Ecto neural progenitor cell (in vitro differentiated cells): Measurements from ENCODE around the gene NDUFS7.
"Not testable (repeated sequence)": the region's sequence is repeated elsewhere in the genome, so short reads cannot be mapped to it uniquely, and the experiment has no call there.

ENCODE experiments used
- DNase-seq: peaks from one replicate; pipeline ENCODE4 v3.0.0-alpha.2; 2018; ENCODE audit warnings: low spot score

Gene NDUFS7

DNA sequence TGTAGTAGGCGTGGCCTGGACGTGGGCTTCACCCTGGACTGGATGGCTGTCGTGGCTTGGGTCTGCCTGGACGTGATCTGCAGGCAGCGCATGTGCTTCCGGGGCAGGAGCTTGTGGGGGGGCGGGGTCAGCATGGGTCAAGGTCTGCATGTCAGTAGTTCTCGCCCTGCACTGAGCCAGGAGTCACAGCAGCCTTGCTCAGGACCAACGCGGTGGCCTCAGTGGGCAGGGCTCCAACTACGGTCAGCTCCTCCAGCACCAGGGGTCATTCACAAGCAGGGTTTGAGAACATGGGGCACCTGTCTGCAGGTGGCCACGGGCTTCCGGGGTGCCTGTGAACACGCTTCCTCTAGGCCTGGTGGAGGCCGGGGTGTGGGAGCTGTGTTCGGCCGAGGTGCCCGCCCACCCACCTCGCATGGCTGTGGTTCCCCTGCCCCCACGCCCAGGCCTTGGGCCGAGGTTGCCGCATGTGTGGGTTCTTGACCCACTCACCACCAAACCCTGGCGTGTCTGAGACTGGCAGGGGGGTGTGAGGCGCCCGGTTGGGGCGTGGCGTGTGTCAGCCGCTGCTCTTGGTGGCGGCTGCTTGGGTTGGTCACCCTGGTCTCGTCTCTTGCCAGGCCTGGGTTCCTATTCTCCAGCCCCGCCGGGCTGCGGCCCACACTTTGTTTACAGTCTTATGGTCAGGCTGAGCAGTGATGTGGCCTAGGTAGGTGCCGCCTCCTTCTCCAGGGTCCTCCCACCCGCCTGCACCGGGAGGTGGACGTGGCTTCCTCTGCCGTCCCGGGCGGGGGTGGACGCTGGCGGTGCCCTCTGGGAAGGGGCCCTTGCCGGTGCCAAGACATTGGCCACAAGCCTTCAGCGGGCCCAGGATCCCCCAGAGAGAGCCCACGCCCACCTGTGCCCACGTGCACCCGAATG lies 49.7 kb downstream of the NDUFS7 start:
- no peak for DNase-seq

DNA sequence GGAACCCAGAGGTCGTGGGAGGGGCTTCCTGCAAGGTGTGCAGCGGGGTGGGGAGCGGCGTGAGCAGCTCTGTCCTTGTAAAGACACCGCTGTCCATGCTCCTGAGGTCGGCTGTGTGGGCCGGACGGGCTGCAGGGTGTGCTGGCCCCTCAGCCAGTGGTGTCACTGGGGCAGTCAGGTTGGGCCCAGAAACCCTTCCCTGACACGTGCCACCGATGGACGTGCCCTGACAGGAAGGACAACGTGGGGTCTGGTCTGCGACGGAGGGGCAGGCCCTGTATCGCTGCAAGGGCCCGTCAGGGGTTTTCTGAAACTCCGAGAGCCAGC lies 50.3 kb downstream of the NDUFS7 start:
- no peak for DNase-seq

- DNase-seq, result no peak
These were observed 50.9 kb downstream of the NDUFS7 start for GRCh38 chr19:1434577-1435060.

DNA sequence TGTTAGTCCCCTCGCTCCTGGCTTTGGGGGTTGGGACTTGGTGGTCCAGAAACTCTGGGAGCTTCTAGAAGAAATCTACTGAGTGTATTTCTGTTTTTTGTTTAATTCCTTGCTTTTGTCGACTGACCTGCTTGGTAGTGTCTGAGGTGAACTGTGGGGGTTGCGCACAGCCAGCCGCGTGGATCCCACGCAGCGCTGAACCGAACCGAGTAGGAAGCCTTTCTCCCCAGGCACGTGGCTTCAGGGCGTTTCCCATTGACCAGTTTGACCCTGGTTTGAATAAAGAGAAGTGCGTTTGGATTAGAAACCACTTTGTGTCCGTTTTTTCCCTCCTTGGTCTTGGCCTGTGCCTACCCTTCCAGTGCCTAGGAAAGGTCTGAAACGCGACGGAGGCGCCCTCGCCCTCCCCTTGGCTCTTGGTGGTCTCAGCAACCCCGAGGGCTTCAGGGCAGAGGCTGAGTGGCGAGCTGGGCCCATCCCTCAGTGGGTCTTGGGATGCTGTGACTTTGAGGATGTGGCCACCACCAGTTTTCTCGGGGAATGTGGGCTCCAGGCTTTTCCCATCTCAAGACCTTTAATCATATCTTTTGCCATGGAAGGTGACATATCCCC lies 51.8 kb downstream of the NDUFS7 start:
- no peak for DNase-seq

GRCh38 chr19:1437609-1438008 lies 53.9 kb downstream of the NDUFS7 start:
- DNase-seq, result no peak

GRCh38 chr19:1438035-1438932 lies 54.6 kb downstream of the NDUFS7 start, which contains the start of gene RPS15:
Gene RPS15 (plus strand): TSS chr19:1438396. CDS start chr19:1438426, 30 bp downstream.
- peak; percentile 98 for DNase-seq

DNA sequence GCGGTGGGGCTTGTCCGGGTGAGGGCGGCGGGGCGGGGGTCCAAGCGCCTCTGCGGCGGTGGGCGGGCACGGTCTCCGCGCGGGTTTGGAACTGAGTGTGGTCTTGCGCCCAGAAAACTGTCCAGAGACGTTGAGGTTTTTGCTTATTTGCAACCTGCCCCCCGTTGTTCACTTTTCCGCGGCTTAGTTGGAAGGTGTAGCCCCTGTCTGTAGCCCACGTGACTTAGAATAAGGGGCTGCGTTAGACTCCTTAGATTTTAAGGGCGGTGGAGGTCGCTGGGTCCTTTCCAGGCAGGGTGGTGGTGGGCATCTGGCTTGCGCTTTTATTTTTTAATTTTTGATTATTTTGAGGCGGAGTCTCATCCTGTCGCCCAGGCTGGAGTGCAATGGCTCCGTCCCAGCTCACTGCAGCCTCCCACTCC lies 55.2 kb downstream of the NDUFS7 start:
- DNase-seq, result no peak

GRCh38 chr19:1439525-1440417 lies 56.1 kb downstream of the NDUFS7 start:
- DNase-seq, result not testable (repeated sequence)

- no peak for DNase-seq
These were observed 56.7 kb downstream of the NDUFS7 start for GRCh38 chr19:1440418-1440801.

- DNase-seq, result no peak
These were observed 57.3 kb downstream of the NDUFS7 start for GRCh38 chr19:1441022-1441426.

DNA sequence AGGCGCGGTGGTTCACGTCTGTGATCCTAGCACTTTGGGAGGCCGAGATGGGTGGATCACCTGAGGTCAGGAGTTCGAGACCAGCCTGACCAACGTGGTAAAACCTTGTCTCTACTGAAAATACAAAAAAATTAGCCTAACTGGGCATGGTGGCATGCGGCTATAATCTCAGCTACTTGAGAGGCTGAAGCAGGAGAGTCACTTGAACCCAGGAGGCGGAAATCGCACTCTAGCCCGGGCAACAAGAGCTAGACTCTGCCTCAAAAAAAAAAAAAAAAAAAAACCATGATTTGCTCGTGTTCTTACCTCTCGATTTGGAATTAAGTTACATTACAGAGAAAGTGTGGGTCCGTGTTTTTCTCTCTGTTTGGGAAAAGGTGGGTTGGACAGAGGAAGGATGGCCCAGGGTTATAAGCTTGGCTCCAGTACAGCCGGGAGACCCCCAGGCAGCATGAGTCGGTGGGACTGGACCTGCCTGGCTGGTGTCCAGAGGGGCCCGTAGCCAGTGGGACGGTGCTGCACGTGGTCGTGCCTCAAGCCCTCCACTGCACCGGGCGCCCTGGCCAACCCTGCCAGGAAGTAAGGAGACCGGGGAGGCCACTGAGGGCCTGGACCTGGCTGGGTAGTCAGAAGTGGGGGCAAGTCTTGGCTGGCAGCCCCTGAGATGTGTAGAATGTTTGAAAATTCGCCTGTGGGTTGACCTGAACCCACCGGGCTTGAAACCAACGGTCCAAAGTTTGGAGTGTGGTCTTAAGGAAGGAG lies 58.2 kb downstream of the NDUFS7 start:
- no peak for DNase-seq
